Measurements from ENCODE around the gene CABYR.

DNA sequence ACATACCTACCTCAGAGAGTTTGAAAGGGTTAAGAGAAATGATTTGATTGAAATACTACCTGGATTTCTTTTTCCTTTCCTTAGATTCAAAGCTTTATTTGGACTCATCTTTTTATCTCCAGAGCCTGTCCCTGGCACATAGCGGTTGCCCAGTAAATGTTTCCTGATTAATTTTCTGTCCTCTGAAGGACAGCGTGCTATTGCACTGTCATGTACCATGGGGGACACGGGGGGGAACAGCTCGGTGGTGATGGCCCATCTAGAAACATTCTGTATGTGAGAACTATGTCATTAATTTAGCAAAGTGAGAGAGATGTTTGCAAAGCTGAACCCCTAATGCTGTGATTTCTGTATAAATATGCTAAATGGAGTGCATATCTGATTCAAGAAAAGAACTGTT, 26.4 kb upstream of the CABYR start:
- no peak for TF ChIP-seq CTCF (IDR thresholded peaks at IDR 0.05)
- TF ChIP-seq POLR2A (IDR thresholded peaks at IDR 0.05), result no peak
